Vagina (tissue), 2 donors: Measurements from ENCODE around the gene SMYD5.

ENCODE experiments used
- POLR2A ChIP-seq, 2 donors: fragments of 450-650 bp; IDR thresholded peaks; one replicate each; pipeline ENCODE4 v1.6.1; 2017; ENCODE audit warnings: antibody characterized with exemption in 2 of 2, mild to moderate bottlenecking in 2 of 2, moderate library complexity in 2 of 2
- TF ChIP-seq, protein P1 (sequence below), 3 experiments: fragments of 450-650 bp in 2 of 3; fragments of 200-600 bp in 1 of 3; sonication (generic) in 1 of 3; IDR thresholded peaks; one replicate each; pipeline ENCODE4 v1.5.1; 2017 to 2019; ENCODE audit warnings: antibody characterized with exemption in 3 of 3, mild to moderate bottlenecking in 2 of 3, moderate library complexity in 2 of 3

DNA sequence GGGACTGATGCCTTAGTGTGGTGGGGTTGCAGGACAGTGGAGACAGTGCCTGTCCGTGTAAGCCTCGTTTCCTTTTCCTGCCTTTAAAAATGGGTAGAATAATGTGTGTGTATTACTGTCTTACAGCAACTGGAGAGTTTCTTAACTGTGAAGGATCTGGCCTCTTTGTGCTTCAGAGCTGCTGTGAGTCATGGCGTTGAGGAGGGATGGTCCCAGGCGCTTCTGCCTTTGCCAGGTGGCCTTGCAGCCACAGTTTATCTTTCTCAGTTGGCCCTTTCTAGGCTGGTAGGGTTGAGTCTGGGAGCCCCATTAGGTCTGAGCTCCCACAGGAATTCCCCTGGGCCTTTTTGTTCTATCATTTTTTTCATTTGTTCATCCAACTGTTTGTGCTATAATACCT is 9.8 kb downstream of the SMYD5 start:
- TF ChIP-seq, protein P1, sequence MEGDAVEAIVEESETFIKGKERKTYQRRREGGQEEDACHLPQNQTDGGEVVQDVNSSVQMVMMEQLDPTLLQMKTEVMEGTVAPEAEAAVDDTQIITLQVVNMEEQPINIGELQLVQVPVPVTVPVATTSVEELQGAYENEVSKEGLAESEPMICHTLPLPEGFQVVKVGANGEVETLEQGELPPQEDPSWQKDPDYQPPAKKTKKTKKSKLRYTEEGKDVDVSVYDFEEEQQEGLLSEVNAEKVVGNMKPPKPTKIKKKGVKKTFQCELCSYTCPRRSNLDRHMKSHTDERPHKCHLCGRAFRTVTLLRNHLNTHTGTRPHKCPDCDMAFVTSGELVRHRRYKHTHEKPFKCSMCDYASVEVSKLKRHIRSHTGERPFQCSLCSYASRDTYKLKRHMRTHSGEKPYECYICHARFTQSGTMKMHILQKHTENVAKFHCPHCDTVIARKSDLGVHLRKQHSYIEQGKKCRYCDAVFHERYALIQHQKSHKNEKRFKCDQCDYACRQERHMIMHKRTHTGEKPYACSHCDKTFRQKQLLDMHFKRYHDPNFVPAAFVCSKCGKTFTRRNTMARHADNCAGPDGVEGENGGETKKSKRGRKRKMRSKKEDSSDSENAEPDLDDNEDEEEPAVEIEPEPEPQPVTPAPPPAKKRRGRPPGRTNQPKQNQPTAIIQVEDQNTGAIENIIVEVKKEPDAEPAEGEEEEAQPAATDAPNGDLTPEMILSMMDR (IDR thresholded peaks at IDR 0.05), result no peak
- no peak for TF ChIP-seq POLR2A (IDR thresholded peaks at IDR 0.05)
